HG03045 (cell line): Measurements from ENCODE around the gene PMPCA.

Source experiments
- ATAC-seq: cut with Tn5 transposase; IDR thresholded peaks from one replicate; pipeline ENCODE4 v1.9.1; 2021; ENCODE audit warnings: mild to moderate bottlenecking, moderate library complexity; ENCODE audit not compliant: unreplicated experiment

PMPCA gene

DNA sequence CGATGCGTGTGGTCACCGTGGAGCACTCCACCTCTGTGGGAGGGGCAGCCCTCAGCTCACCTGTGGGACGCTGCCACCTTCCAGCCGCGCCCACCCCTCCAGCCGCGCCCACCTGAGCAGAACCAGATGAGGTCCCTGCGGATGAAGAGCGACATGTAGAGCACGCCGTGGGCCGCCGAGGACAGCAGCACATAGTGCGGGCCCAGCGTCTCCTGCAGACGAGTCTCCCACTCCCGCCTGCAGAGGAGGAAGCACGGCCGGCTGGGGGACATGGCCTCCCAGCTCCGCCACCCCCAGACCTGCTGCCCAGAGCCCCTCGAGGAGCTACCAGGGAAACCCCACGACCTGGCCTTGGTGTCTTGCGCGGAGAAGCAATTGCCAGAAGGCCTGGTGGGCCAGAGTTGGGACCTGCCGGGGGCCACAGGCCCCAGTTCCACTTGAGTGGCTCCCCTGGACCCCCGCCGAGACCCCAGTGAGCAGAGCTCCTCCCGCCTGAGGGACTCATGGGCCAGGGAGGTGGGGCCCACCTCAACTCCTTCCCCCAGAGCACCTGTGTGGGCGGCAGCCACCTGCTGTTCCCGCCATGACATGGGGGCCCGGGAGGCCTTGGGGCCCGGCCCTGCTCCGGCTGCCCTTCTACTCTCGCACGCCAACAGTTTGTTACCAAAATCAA, 22.7 kb downstream of the PMPCA start:
- no peak for ATAC-seq

DNA sequence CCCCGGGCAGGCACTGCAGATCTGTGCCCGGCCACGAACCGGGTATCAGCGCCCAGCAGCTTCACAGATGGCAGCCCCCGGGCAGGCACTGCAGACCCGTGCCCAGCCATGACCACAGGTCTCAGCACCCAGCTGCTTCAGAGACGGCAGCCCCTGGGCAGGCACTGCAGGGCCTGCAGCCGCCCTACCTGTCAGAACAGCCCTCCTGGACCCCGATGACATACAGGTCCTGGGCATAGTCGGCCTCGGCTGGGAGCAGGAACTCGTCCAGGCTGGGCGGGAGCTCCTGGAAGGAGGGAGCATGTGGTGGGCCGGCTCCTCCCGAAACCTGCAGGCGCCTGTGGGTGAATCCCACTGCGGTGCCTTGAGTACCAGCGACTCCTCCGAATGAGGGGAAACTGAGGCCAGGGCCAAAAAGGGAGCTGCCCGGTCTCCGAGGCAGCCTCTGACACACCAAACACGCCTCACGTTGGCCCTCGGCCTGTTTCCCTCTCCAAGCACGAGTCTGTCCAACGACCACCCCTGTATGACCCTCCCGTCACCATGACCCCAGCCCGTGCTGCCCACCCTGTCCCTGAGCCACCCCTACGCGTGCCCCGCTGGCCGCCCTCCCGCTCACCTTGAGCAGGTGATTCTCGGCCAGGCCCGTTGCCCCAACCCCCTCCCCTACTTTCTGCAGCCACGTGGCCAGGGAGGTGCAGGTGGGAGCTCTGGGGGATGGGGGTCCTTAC, 23.6 kb downstream of the PMPCA start:
- no peak for ATAC-seq

DNA sequence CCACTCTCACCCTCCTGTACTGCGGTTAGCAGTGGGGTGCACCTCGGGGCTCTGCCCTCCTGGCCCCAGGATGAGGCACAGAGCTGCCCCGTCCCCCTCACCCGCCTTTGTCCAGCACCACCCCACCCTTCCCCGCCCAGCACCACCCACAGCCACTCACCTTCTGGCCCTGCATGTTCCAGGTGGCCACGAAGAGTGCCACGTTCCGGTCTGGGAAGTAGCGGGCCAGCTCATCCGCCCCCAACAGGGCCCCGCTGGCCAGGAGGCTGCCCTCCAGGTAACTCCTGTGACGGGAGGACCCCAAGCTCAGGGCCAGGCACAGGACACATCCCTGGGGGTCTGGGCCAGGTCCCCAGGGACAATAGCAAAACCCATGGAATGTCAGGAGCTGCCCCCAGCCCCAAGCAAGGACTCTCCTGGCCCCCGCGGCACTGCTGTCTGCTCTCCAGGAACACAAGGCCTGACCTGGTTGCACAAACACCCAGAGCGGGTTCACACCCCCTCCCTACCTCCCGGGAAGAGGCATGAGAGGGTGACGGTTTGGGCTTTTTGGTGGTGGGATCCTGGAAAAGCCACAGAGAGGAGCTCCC, 24.2 kb downstream of the PMPCA start:
- ATAC-seq = no peak

DNA sequence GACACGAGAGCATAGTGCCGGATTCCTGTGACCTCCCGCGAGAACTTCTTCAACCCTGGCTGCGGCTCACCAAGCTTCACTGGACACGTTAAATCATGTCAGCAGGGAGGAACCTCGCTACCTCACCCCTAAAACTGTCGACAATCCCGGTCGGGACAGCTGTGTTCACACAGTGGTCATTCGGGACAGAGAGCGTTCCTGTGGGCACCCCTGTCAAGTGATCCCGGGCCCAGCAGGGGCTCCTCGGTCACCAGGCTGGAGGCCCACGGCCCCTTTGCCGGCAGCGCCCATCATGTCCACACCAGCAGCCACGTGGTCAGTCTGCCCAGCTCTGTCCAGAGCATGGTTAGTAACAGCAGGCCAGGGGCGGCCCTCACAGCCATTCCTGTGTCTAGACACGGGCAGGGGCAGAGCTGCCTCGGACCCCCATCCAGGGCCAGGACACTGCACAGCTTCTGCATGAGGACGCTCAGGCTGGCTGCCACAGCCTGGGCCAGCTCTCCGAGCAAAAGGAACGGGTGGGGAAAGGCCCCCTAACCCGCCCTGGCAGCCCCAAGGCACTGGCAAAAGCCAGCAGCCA, 25.7 kb downstream of the PMPCA start:
- no peak for ATAC-seq

DNA sequence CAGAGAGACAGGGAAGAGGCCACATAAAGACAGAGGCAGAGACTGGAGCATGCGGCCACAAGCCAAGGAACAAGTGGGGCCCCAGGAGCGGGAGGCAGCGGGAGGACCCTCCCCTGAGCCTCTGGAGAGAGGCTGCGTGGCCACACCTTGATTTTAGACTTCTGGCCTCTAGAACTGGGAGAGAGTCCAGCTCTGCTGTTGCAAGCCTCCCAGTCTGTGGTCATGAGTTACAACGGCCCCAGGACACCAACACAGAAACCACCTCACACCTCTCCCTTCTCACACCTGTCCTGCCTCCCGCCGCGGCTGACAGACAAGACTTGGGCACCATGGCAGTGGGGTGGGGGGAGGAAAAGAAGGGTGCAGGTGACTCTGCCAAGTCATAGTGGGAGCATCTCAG, 27.0 kb downstream of the PMPCA start:
- ATAC-seq = no peak

DNA sequence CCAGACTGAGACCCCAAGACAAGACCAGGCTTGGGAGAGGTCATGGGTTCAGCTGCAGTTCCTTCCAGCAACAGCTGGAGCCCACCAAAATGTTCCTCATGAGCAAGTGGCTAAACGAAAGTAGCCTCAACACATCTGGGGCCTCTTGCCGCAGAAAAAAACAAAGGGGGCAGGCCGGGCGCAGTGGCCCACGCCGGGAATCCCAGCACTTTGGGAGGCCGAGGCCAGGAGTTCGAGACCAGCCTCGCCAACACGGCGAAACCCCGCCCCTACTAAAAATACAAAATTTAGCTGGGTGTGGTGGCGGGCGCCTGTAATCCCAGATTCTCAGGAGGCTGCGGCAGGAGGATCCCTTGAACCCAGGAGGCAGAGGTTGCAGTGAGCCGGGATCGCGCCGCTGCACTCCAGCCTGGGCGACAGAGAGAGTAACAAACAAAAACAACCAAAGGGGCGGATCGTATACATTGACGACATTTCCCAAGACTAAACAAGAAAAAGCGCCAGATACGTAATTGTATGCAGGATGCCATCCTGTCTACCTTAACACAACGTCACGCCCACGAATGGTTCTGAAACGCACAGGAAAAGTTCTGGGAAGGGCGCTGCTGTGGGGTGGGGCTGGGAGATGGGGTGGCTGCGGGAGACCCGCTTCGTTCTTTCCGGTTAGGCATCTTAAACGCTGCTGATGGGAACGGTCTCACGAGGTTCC, 27.5 kb downstream of the PMPCA start:
- no peak for ATAC-seq

DNA sequence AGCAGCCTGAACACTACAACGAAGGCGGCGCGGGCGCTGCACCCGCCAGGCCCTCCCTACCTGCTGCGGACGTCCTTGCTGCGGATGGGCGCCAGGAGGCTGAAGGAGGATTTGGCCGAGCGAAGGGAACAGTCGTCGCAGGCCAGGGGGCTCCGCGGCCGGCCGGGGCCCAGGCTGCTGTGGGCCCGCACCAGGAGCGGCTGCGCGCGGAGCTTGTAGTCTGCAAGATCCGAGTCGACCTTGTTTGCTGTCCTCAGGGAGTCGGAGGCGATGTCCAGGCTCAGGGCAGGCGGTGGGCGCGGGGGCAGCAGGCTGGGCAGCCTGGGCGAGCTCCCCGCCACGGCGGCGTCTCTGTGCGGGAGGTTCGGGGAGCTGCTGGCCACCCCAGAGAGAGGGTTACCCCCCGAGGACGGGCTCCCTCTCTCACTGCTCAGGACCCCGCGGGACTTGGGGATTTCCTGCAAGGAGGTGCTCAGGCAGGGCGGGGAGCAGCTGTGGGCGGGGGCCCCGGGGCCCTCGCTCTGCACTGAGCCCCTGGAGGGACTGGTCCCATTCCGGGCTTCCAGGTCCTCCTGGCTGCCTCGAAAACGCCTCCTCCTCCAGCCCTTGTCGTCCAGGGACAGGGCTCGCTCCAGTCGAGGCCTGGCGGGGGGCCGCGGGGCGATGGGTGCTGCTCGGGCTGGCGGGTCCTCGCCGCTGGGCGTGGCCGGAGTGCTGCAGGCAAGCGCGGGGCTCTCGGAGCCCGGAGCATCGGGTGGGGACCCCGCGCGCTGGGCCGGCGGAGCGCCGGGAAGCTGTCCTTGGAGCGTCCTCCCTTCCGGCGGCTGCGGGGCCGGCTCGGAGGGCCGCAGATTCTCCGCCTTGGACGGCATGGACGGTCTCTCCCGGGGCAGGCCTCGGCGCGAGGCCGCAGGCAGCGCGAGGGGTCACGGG, 28.4 kb downstream of the PMPCA start:
- peak; percentile 38 for ATAC-seq

DNA sequence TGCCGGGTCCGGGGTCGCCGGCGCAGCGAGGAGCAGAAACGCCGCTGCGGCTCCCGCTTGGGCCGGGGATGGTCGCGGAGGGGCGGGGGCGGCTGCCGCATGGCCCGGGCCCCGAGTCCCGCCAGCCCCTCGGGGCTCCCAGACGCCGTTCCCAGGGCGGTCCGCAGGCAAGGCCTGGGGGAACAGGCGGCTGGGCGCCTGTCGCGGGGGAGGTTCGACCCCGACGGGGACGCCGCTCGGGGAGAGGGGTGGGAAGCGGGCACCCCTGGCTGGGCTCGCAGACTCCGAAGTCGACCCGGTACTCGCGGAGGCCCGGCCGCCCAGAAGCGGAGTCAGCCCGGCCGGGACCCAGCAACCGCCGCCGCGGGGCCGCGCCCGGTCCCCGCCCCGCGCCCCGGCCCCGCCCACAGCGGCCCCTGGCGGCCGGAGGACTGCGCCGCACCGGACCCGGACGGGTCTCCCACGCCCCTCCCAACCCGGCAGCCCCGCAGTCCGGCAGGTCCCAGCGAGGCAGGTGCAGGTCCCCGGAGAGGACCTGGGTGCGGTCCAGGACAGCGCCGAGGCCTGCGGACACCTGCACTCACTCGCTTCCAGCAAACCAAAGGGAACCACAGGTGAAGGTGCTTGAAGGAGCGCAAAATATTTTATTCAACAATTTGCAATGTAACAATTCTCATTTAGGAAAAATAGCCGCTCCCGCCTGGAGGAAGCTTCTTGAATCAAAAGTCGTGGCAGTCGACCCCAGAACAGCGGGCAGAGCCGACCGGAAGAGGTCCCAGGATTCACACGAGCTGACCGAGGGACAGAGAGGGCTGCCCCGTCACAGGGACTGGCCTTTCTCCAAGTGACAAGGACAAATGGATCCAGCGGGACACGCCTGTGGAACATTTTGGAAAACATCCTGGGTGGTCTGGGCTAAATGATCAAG, 29.3 kb downstream of the PMPCA start, which contains the start of gene INPP5E:
Gene INPP5E (minus strand): TSS at position 365 of the 928 bp plus-strand sequence. CDS start 426 bp downstream, outside the sequence.
- peak; percentile 64 for ATAC-seq

DNA sequence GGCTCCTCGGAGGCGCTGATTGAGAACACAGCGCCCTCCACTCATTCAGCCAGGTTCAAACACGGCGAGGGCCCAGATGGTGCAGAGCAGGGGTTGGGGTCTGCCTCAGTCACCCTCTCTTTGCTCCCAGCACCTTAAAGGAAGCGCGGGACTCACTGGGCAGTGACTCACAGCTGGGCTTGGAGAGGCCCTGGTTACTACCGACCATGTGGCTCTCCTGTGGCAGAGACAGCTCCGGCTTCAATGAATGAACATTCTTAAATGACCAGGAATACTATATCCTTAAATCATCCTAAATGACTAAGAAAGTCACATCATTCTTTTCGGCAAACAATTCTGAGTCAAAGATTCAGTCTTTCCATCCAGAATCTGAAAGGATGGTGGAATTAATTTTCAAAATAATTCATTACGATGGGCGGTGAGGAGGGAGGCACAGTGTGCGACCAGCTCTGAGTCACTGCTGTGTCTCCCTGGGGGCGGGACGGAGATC, 30.8 kb downstream of the PMPCA start:
- ATAC-seq = no peak

DNA sequence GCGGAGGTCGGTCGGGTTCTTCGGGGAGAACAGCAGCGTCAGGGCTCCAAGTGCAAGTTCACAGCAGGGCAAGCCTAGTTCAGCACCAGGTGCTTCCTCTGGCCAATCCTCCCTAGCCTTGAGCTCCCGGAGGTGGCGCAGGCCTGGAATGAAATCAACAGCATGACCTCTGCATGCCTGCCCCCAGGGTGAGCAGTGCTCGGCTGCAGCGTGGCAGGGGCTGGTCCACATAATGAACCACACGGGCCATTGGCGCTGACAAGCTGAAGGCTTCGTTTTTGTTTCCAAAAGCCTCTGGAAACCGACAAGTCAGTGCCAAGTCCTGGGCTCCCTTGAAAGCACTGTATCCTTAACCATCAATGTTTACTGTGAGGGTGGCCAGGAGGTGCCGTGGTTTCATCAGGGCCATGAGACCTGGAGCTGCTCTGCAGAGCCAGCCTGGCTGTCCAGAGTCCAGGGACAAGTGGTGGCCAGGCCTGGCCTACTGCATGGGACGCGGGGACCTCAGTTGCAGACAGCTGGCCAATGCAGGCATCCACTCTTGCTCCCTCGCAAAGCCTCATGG, 31.3 kb downstream of the PMPCA start:
- no peak for ATAC-seq

DNA sequence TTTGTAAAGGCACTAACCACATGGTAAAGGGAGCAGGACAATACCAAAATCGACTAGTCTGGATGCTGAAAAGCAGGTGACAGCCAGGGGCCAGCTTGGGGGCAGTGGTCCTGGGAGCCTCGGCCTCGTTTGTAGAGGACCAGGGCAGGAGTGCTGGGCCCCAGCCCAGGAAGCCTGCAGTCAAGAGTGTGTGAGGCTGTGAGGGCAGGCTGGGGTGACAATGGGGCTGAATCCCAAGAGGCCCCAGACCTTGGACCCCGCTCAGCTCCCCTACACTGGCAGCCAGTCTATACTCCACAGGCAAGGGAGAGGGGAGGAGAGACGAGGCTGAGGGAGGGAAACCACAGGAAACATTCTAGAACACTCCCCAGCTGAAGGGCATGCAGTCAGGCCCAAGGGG, 31.8 kb downstream of the PMPCA start:
- ATAC-seq = no peak

DNA sequence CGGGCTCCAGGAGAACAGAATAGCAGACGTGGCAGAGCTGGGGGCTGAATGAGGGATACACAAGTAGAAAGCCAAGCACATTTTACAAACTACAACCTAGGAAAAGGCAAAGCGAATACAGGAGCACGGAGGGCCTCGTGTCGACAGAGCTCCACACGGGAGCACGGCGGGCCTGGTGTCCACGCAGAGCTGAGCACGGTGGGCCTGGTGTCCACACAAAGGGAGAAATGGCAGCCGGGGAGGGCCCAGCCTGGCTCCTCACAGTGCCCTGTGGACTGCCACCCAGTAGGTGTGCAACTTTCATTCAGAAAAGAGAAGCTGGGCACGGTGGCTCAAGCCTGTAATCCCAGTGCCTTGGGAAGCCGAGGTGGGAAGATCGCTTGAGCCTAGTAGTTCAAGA, 32.6 kb downstream of the PMPCA start:
- ATAC-seq = no peak

DNA sequence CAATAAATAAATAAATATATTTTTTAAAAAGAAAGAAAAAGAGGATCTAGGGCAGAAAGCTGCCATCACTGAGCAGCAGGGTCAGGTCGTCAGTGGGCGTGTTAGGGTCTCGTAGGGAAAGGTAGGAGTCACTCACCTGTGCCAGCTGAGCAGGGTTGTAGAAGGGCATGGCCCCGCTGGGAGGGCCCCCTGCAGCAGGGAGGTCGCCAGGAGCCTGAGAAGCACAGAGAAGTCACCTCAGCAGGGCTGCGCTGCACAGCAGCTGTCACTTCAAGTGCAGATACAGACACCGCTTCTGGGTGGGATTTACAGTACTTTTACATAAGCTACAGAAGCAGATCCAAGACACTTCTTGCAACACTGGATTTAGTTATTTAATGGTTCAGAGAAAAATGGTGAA, 33.2 kb downstream of the PMPCA start:
- ATAC-seq = no peak

DNA sequence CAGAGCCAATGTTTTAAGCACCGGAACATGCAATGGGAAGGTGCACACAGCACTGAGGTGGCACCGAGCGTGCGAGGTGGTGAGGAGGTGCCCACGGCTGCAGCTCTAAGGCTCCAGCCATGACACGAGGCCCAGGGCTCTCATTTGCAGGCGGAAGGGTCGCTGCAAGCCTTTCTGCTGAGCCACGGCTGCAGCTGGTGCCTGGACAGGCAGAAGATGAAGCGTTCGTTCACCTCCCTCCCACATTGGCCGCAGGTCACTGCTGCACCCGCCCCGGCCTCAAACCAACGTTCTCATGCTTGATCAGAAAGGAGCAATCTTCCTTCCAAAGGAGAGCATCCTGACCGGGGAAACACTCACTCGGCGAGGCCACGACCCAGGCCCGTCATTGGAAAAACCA, 33.6 kb downstream of the PMPCA start:
- ATAC-seq = no peak

DNA sequence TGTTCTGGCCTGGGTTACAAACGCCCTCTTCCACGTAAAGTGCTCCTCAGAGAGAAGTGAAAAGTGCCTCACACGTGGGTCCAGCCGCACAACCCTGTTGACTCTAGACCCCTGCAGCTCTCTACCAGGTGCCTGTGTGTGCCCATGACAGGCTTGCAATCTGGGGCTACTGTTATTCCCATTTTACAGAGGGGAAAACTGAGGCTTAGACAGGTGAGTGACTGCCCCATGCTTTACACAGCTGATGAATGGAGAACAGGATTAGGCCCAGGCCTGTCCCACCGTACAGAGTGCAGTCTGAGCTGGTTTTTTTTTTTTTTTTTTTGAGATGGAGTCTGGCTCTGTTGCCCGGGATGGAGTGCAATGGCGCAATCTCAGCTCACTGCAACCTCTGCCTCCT, 35.3 kb downstream of the PMPCA start:
- no peak for ATAC-seq

DNA sequence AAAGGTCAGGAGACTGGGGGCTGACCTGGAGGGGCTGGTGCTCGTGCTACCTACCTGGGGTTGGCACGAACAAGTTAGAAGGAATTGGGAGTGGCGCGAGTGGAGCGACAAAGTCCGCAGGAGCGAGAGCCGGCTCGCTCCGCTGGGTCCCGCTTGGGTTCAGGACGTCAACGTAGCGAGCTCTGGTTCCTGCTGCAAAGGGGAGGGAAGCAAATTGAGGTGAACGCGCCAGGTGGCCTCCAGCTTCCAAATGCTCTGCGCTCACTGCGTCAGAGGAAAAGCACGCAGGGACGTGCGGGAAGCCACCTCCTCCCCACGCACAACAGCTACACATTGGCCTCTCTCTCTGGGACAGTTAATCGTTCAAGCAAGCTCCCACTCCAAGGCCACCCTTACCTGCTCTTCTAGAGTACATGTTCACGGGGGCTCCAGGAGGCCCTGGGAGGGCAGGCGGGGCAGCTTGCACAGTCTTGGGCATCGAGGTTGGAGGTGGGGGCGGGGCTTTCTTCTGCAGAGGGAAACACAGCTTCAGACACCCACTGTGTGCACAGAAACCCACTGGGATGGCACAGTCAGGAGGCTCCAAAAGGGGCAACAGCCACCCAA, 36.8 kb downstream of the PMPCA start:
- no peak for ATAC-seq

DNA sequence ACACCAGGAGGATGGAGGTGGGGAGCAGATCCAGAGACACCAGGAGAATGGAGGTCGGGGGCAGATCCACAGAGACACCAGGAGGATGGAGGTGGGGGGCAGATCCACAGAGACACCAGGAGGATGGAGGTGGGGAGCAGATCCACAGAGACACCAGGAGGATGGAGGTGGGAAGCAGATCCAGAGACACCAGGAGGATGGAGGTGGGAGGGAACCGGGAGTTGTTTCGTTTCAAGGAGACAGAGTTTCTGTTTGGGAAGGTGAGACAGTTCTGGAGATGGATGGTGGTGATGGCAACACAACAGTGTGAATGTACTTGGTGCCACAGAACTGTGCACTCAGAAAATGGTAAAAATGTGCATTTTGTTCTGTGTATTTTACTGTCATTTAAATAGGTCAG, 38.2 kb downstream of the PMPCA start:
- no peak for ATAC-seq

DNA sequence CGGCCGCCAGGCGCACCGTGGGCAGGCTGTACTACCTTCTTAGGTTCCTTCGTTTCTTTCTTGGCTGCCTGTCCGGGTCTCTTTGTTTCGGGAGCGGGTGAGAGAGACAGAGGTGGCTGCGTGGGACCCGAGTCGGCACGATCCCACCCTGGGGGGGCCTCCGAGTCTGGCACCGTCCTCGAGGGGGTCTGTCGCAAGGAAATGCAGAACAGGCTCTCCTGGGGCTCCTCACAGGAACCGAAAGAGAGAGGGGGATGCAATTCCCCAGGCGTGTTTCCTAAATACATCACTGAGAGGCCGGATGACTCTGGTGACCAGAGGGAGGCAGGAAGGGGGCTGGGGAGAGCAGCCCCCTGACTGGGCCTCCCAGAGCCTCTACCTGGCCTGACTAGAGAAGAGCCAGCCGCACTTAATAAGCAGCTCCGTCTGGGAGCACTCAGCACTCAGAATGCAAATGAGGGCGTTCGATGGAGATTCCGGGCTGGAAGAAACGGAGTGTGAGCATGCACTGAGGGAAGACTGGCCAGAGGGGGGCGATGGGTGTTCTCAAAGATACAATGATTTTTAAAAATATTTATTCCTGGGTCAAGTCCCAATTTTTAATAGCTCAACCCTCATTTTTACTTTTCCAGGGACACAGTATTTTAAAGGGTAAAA, 40.9 kb downstream of the PMPCA start:
- ATAC-seq = no peak
